ENCODE results near the gene CPLX1. TPM values are rescaled to one million over a fixed set of nuclear protein-coding genes. Genes with fewer than 3 reads are reported as not detected.
"Not testable (repeated sequence)": the region's sequence is repeated elsewhere in the genome, so short reads cannot be mapped to it uniquely, and the experiment has no call there.

The CPLX1 gene
- total and polyA plus RNA-seq, 7 donors = 0.44 to 2.3 (median 1.4) TPM

- H3K4me1 ChIP-seq = no peaks in the 10 kb centered on the region
- DNase-seq (peak in 1 of 2 donors; percentile 39), ATAC-seq (no peak)
- TF ChIP-seq CTCF (IDR thresholded peaks at IDR 0.05) = no peak
- WGBS, 3 donors = 93 to 96% (median 93%) methylated on average over 14 of the region's 14 CpGs
- H3K4me3 ChIP-seq = no peak overlapping the region
- intact Hi-C loops (cut with DNase I) = no loop called here
- H3K27ac ChIP-seq = no peak overlapping the region
- no peaks in the 10 kb centered on the region for H3K27me3 ChIP-seq (ENCODE audit: insufficient read depth in 3 of 3, low read length in 2 of 3)
- H3K9me3 ChIP-seq = no peaks in the 10 kb centered on the region
- peaks cover 2 to 43% of the 10 kb centered on the region in 2 donors for H3K36me3 ChIP-seq (ENCODE audit: insufficient read depth in 1 of 2, low read depth in 1 of 2)
Measured at GRCh38 chr4:761086-761485, 64.8 kb downstream of the CPLX1 start.

GRCh38 chr4:760616-761015 lies 65.3 kb downstream of the CPLX1 start:
- Histone ChIP-seq H3K27me3 (ENCODE audit: insufficient read depth in 3 of 3, low read length in 2 of 3) (no peaks in the 10 kb centered on the region), H3K36me3 (ENCODE audit: insufficient read depth in 1 of 2, low read depth in 1 of 2) (peaks cover 2 to 39% of the 10 kb centered on the region in 2 donors), H3K4me1 (no peaks in the 10 kb centered on the region), H3K27ac (no peak overlapping the region), H3K9me3 (no peaks in the 10 kb centered on the region), H3K4me3 (no peak overlapping the region)
- TF ChIP-seq CTCF (IDR thresholded peaks at IDR 0.05) = no peak
- intact Hi-C loops (cut with DNase I) = no loop called here
- 89 to 95% (median 94%) methylated on average over 21 of the region's 21 CpGs for WGBS, 3 donors
- DNase-seq (peak in 1 of 2 donors; percentile 42), ATAC-seq (no peak)

GRCh38 chr4:759810-760209 lies 66.1 kb downstream of the CPLX1 start:
- peaks cover 2 to 42% of the 10 kb centered on the region in 2 donors for H3K36me3 ChIP-seq (ENCODE audit: insufficient read depth in 1 of 2, low read depth in 1 of 2)
- H3K4me3 ChIP-seq; ATAC-seq; H3K27ac ChIP-seq; intact Hi-C loops (cut with DNase I); H3K27me3 ChIP-seq (ENCODE audit: insufficient read depth in 3 of 3, low read length in 2 of 3); H3K4me1 ChIP-seq; H3K9me3 ChIP-seq: not testable (repeated sequence)
- WGBS, 3 donors = 82 to 86% (median 85%) methylated on average over 13 to 18 of the region's 24 CpGs
- peak in 1 of 2 donors; percentile 26 for DNase-seq

- Histone ChIP-seq H3K4me3 (no peak overlapping the region), H3K4me1 (no peaks in the 10 kb centered on the region), H3K9me3 (no peaks in the 10 kb centered on the region), H3K27ac (no peak overlapping the region), H3K36me3 (ENCODE audit: insufficient read depth in 1 of 2, low read depth in 1 of 2) (peaks cover 0 to 30% of the 10 kb centered on the region in 2 donors), H3K27me3 (ENCODE audit: insufficient read depth in 3 of 3, low read length in 2 of 3) (no peaks in the 10 kb centered on the region)
- TF ChIP-seq CTCF (IDR thresholded peaks at IDR 0.05) = no peak
- ATAC-seq (no peak), DNase-seq (peak in 1 of 2 donors; percentile 35)
- 88 to 89% (median 89%) methylated on average over 20 of the region's 20 CpGs for WGBS, 3 donors
- intact Hi-C loops (cut with DNase I) = no loop called here
Measured at GRCh38 chr4:757111-757510, 68.8 kb downstream of the CPLX1 start.

- 89 to 95% (median 91%) methylated on average over 32 of the region's 32 CpGs for WGBS, 3 donors
- Histone ChIP-seq H3K27me3 (ENCODE audit: insufficient read depth in 3 of 3, low read length in 2 of 3) (no peaks in the 10 kb centered on the region), H3K4me1 (no peaks in the 10 kb centered on the region), H3K9me3 (no peaks in the 10 kb centered on the region), H3K36me3 (ENCODE audit: insufficient read depth in 1 of 2, low read depth in 1 of 2) (peaks cover 0 to 23% of the 10 kb centered on the region in 2 donors), H3K4me3 (no peak overlapping the region), H3K27ac (no peak overlapping the region)
- peak in 2 of 4 donors; percentile 13 to 19 for ATAC-seq
- intact Hi-C loops (cut with DNase I) = no loop called here
- TF ChIP-seq CTCF (IDR thresholded peaks at IDR 0.05) = no peak
- DNase-seq = peak in 1 of 2 donors; percentile 42
Measured at GRCh38 chr4:754221-755120, 71.5 kb downstream of the CPLX1 start.

- H3K9me3 ChIP-seq; H3K4me1 ChIP-seq; intact Hi-C loops (cut with DNase I); H3K4me3 ChIP-seq; H3K27me3 ChIP-seq (ENCODE audit: insufficient read depth in 3 of 3, low read length in 2 of 3); H3K27ac ChIP-seq; ATAC-seq: not testable (repeated sequence)
- DNase-seq = peak in 1 of 2 donors; percentile 17
- WGBS, 3 donors = 96 to 97% (median 96%) methylated on average over 13 of the region's 13 CpGs
- peaks cover 0 to 32% of the 10 kb centered on the region in 2 donors for H3K36me3 ChIP-seq (ENCODE audit: insufficient read depth in 1 of 2, low read depth in 1 of 2)
Measured at GRCh38 chr4:753186-753585, 72.7 kb downstream of the CPLX1 start.

Data from psoas muscle (tissue), 8 donors.